PC-3 (cell line): Measurements from ENCODE around the gene SACS. TPM values are rescaled to one million over a fixed set of nuclear protein-coding genes. Genes with fewer than 3 reads are reported as not detected.

ENCODE experiments used
- ATAC-seq: fragments of 200-7000 bp; cut with Tn5 transposase; 2 replicates; pipeline ENCODE4 v1.9.1; 2020; ENCODE audit warnings: mild to moderate bottlenecking, moderate library complexity
- BruUV-seq: library from RNA; stranded (reverse); fragments of 400-500 nt; replicated peaks from 2 replicates; lab custom pipeline; 2021; lab: Mats Ljungman, UMichigan
- CTCF ChIA-PET: fragments of 300-600 bp; sonication (Branson Sonifier 250); formaldehyde crosslinking; loops from one replicate; lab custom pipeline; 2022; ENCODE audit warnings: antibody characterized with exemption; lab: Charles Lee
- POLR2A ChIA-PET: fragments of 300-600 bp; sonication (Branson Sonifier 250); formaldehyde crosslinking; loops from one replicate; lab custom pipeline; 2022; ENCODE audit warnings: antibody characterized with exemption; ENCODE audit not compliant: unreplicated experiment; lab: Charles Lee
- DNase-seq: peaks from one replicate; pipeline ENCODE4 v3.0.0-alpha.2; 2015
- H2AFZ ChIP-seq: fragments of 300-600 bp; sonication (generic); 2 replicates; pipeline ENCODE4 v1.6.0; 2016; ENCODE audit warnings: antibody characterized with exemption, low read length
- H3F3A ChIP-seq: fragments of 300-600 bp; sonication (generic); one replicate; pipeline ENCODE4 v1.6.0; 2017; ENCODE audit warnings: antibody characterized with exemption, low read length, control low read depth, mild to moderate bottlenecking; ENCODE audit not compliant: unreplicated experiment
- H3K27ac ChIP-seq: fragments of 300-600 bp; sonication (generic); 2 replicates; pipeline ENCODE4 v1.5.1; 2016; ENCODE audit warnings: mild to moderate bottlenecking, low read length
- H3K27me3 ChIP-seq: fragments of 300-600 bp; sonication (generic); 2 replicates; pipeline ENCODE4 v1.6.1; 2016; ENCODE audit warnings: low read length, mixed read lengths
- H3K36me3 ChIP-seq: fragments of 300-600 bp; sonication (generic); 2 replicates; pipeline ENCODE4 v1.6.1; 2016; ENCODE audit warnings: low read depth, mixed run types, low read length, mixed read lengths
- H3K4me1 ChIP-seq: fragments of 300-600 bp; sonication (generic); 2 replicates; pipeline ENCODE4 v1.5.1; 2016; ENCODE audit warnings: low read length; ENCODE audit not compliant: insufficient read depth
- H3K4me2 ChIP-seq: fragments of 300-600 bp; sonication (generic); 2 replicates; pipeline ENCODE4 v1.6.0; 2016; ENCODE audit warnings: low read length
- H3K4me3 ChIP-seq: fragments of 300-600 bp; sonication (generic); 2 replicates; pipeline ENCODE4 v1.5.1; 2016; ENCODE audit warnings: mild to moderate bottlenecking, low read length, mixed read lengths
- H3K79me2 ChIP-seq: fragments of 300-600 bp; sonication (generic); 2 replicates; pipeline ENCODE4 v1.6.1; 2017; ENCODE audit warnings: low read length, mixed read lengths
- H3K9ac ChIP-seq: fragments of 300-600 bp; sonication (generic); 2 replicates; pipeline ENCODE4 v1.6.0; 2016; ENCODE audit warnings: mild to moderate bottlenecking, low read length
- H3K9me2 ChIP-seq: fragments of 300-600 bp; sonication (generic); replicated peaks from 2 replicates; pipeline ENCODE4 v1.6.1; 2016; ENCODE audit warnings: mixed run types, low read length, mixed read lengths
- H3K9me3 ChIP-seq: fragments of 300-600 bp; sonication (generic); 2 replicates; pipeline ENCODE4 v1.6.1; 2016; ENCODE audit warnings: low read length, mixed read lengths
- H4K20me1 ChIP-seq: fragments of 300-600 bp; sonication (generic); 2 replicates; pipeline ENCODE4 v1.6.1; 2016; ENCODE audit warnings: low read length, mixed read lengths
- EZH2 ChIP-seq: fragments of 300-600 bp; sonication (generic); IDR thresholded peaks from one replicate; pipeline ENCODE4 v1.6.1; 2017; ENCODE audit warnings: antibody characterized with exemption, mild to moderate bottlenecking, low read length; ENCODE audit not compliant: unreplicated experiment
- EZH2phosphoT487 ChIP-seq: fragments of 300-600 bp; sonication (generic); IDR thresholded peaks from 2 replicates; pipeline ENCODE4 v1.6.1; 2018; ENCODE audit warnings: mild to moderate bottlenecking, antibody characterized with exemption, low read length, borderline replicate concordance
- intact Hi-C: fragments of 100-400 bp; cut with micrococcal nuclease; formaldehyde crosslinking; loops from 2 replicates; pipeline ENCODE4 v1.9.0; 2023
- total RNA-seq: library from RNA; depleted of rRNA; stranded (reverse); fragments of >200 nt; gene quantifications from 2 replicates; pipeline ENCODE4 v1.2.3, GENCODE V29; 2014
- TF ChIP-seq, protein P1 (sequence below): fragments of 300-600 bp; sonication (generic); conservative IDR thresholded peaks from 2 replicates; pipeline ENCODE4 v1.5.1; 2017; ENCODE audit warnings: antibody characterized with exemption, low read depth, mild to moderate bottlenecking, low read length

The SACS gene
- total RNA-seq, 1 experiment from 2014 or later = 31.6 TPM

DNA sequence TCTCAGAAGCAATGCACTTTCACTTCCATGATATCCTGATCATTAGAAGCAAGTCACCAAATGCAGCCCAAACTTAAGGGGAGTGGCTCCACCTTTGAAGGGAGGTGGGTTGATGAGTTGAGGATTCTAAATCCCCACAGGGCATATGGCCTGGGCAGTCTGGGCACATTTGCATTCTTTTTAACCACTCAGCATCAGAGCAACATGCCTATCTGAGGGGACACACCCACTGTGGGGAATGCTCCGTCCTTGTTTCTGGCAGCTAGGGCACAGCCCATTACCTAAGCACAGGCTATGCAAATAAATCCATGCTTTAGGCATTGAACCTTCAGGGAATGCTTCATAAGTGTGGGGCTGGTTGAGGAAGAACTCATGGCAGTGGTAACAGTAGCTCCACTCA, 12.3 kb upstream of the SACS start:
- TF ChIP-seq, protein P1, sequence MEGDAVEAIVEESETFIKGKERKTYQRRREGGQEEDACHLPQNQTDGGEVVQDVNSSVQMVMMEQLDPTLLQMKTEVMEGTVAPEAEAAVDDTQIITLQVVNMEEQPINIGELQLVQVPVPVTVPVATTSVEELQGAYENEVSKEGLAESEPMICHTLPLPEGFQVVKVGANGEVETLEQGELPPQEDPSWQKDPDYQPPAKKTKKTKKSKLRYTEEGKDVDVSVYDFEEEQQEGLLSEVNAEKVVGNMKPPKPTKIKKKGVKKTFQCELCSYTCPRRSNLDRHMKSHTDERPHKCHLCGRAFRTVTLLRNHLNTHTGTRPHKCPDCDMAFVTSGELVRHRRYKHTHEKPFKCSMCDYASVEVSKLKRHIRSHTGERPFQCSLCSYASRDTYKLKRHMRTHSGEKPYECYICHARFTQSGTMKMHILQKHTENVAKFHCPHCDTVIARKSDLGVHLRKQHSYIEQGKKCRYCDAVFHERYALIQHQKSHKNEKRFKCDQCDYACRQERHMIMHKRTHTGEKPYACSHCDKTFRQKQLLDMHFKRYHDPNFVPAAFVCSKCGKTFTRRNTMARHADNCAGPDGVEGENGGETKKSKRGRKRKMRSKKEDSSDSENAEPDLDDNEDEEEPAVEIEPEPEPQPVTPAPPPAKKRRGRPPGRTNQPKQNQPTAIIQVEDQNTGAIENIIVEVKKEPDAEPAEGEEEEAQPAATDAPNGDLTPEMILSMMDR = no peak
- TF ChIP-seq EZH2 = no peak
- no peak for TF ChIP-seq EZH2phosphoT487
- H3K9ac ChIP-seq = no peak overlapping the region
- H3K9me3 ChIP-seq = no peaks in the 10 kb centered on the region
- no peaks in the 10 kb centered on the region for H3K27me3 ChIP-seq
- no peaks in the 10 kb centered on the region for H3F3A ChIP-seq
- H4K20me1 ChIP-seq = no peaks in the 10 kb centered on the region
- H3K9me2 ChIP-seq = no peaks in the 10 kb centered on the region
- intact Hi-C loops = no loop called here
- DNase-seq (peak; percentile 29), ATAC-seq (no peak; the same call in 1 of the 2 replicates)
- POLR2A ChIA-PET = no interaction called here
- no TSS peak for BruUV-seq
- H3K27ac ChIP-seq = no peak overlapping the region
- CTCF ChIA-PET = no interaction called here
- H3K4me3 ChIP-seq = no peak overlapping the region
- H3K36me3 ChIP-seq = no peaks in the 10 kb centered on the region
- H3K4me1 ChIP-seq = peaks cover 7% of the 10 kb centered on the region; the same call in 1 of the 2 replicates
- H2AFZ ChIP-seq = no peak overlapping the region
- H3K79me2 ChIP-seq = no peaks in the 10 kb centered on the region
- no peak overlapping the region for H3K4me2 ChIP-seq

DNA sequence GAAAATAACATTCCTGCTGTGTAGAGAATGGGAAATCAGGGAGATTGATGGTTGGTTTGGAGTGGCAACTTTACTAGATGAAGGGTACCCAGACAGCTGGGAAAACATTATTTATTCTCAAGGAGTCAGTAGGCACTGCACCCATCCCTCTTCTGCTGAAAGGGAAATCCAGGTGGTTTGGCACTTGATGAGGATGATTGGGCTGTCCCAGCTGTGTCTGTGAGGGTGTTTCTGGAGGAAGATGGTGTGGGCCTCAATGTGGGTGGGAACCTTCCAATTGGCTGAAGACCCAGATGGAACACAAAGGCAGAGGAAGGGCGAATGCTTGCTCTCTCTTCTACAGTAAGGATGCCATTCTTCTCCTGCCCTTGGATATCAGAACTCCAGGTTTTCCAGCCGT, 10.4 kb upstream of the SACS start:
- Histone ChIP-seq H3K9ac (no peak overlapping the region), H2AFZ (no peak overlapping the region), H4K20me1 (no peaks in the 10 kb centered on the region), H3K36me3 (no peaks in the 10 kb centered on the region), H3F3A (no peaks in the 10 kb centered on the region), H3K4me1 (peaks cover 7% of the 10 kb centered on the region; the same call in 1 of the 2 replicates), H3K27me3 (no peaks in the 10 kb centered on the region), H3K4me3 (no peak overlapping the region), H3K79me2 (no peaks in the 10 kb centered on the region), H3K9me3 (no peaks in the 10 kb centered on the region), H3K4me2 (no peak overlapping the region), H3K27ac (no peak overlapping the region), H3K9me2 (no peaks in the 10 kb centered on the region)
- ATAC-seq = no peak
- ChIA-PET CTCF (no interaction called here), POLR2A (no interaction called here)
- DNase-seq = no peak
- intact Hi-C loops = no loop called here
- no TSS peak for BruUV-seq
- TF ChIP-seq, protein P1 = no peak
- TF ChIP-seq EZH2 (no peak), EZH2phosphoT487 (no peak)

DNA sequence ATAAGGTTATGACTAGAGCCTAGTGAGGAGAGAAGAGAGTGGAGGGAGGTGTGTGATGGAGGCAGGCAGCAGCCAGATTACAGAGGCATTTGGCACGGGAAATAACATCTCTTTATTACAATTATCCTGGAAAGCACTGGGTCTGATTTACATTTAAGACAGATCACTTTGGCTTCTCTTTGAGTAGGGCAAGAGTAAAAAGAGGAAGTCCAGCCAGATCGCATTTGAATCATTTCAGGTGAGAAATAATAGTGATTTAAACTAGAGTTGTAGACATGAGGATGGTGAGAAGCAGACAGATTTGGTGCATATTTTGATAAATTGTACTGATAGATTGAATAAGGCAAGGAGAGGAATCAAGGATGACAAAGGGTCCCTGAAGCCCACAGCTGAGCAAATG, 9.6 kb upstream of the SACS start:
- Histone ChIP-seq H3K9ac (no peak overlapping the region), H3F3A (no peaks in the 10 kb centered on the region), H3K9me2 (no peaks in the 10 kb centered on the region), H3K4me1 (peaks cover 7% of the 10 kb centered on the region; the same call in 1 of the 2 replicates), H3K27ac (no peak overlapping the region), H3K4me2 (no peak overlapping the region), H2AFZ (no peak overlapping the region), H3K36me3 (no peaks in the 10 kb centered on the region), H3K27me3 (no peaks in the 10 kb centered on the region), H3K9me3 (no peaks in the 10 kb centered on the region), H4K20me1 (no peaks in the 10 kb centered on the region), H3K79me2 (no peaks in the 10 kb centered on the region), H3K4me3 (no peak overlapping the region)
- intact Hi-C loops = no loop called here
- BruUV-seq = no TSS peak
- ChIA-PET POLR2A (no interaction called here), CTCF (no interaction called here)
- TF ChIP-seq, protein P1 = no peak
- TF ChIP-seq EZH2 = no peak
- no peak for TF ChIP-seq EZH2phosphoT487
- DNase-seq (no peak), ATAC-seq (no peak)
